Measurements from ENCODE around the gene CACNG7. TPM values are rescaled to one million over a fixed set of nuclear protein-coding genes. Genes with fewer than 3 reads are reported as not detected.

The CACNG7 gene
- polyA plus RNA-seq, 1 donor from 2014 or later, result 27.8 TPM

DNA sequence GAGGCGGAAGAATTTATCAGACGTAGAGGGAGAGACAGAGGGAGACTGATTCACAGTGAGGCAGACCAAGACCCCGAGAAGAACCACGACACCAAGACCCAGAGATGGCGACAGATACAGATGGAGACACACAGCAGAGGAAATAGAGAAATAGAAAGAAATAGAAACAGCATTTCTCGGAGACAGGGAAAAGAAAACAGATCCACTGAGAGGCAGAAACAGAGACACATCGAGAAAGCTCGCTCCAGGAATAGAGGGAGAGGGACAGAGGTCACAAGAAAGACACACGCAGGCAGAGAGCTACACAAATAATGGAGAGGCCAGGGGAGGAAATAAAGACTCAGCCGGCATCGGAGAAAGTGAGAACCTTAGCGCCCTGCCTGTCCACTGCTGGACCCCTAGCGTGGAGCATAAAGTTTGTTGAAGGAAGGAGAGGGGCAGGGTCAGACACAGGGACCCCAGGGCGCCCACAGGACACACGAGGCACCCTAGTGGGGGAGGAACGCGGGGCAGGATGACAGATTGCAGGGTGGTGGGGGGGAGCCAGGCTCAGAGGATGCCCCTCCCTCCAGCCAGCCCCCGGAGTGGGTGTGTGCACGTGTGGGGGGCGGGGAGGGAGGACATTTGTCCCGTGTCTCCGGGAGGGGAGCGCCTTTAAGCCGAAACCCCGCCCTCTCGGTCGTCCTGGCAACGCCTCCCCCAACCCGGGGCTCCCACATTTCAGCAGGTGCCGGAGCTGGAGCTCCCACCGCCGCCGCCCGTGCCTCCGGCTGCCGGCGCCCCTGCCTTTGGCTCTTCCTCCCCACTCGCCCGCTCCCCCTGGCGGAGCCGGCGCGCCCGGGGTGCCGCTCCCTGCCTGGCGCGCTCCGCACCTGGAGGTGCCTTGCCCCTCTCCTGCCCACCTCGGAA is 27.3 kb upstream of the CACNG7 start, which contains the start of gene PRKCG:
PRKCG (plus strand) TSS at position 716 of the 909 bp plus-strand sequence. CDS start 298 bp downstream, outside the sequence.
- Histone ChIP-seq H3K4me3 (ENCODE audit: low read length) (peak within 1 kb of the TSS; percentile 70), H3K9ac (ENCODE audit: low read length) (peak within 1 kb of the TSS; percentile 66), H3K79me2 (replicated peaks; ENCODE audit: insufficient read depth, low read length) (no peaks in the 10 kb centered on the region), H3K27me3 (ENCODE audit: insufficient read depth, low read depth, low read length) (no peaks in the 10 kb centered on the region), H3F3A (ENCODE audit: insufficient read depth, low read length, poor library complexity, severe bottlenecking) (no peaks in the 10 kb centered on the region), H3K27ac (ENCODE audit: low read length) (peak within 1 kb of the TSS; percentile 16), H3K36me3 (ENCODE audit: insufficient read depth, low read length) (no peaks in the 10 kb centered on the region), H3K4me2 (ENCODE audit: low read length) (peak within 1 kb of the TSS; percentile 78), H2AFZ (ENCODE audit: low read depth, low read length) (peak within 1 kb of the TSS; percentile 4), H3K9me2 (ENCODE audit: insufficient read depth, low read length) (no peaks in the 10 kb centered on the region), H3K9me3 (ENCODE audit: low read length) (no peaks in the 10 kb centered on the region), H4K20me1 (ENCODE audit: insufficient read depth) (no peaks in the 10 kb centered on the region)
- no peak for TF ChIP-seq TAF1 (IDR thresholded peaks at IDR 0.05; ENCODE audit: low read depth)
- TF ChIP-seq, protein P1, sequence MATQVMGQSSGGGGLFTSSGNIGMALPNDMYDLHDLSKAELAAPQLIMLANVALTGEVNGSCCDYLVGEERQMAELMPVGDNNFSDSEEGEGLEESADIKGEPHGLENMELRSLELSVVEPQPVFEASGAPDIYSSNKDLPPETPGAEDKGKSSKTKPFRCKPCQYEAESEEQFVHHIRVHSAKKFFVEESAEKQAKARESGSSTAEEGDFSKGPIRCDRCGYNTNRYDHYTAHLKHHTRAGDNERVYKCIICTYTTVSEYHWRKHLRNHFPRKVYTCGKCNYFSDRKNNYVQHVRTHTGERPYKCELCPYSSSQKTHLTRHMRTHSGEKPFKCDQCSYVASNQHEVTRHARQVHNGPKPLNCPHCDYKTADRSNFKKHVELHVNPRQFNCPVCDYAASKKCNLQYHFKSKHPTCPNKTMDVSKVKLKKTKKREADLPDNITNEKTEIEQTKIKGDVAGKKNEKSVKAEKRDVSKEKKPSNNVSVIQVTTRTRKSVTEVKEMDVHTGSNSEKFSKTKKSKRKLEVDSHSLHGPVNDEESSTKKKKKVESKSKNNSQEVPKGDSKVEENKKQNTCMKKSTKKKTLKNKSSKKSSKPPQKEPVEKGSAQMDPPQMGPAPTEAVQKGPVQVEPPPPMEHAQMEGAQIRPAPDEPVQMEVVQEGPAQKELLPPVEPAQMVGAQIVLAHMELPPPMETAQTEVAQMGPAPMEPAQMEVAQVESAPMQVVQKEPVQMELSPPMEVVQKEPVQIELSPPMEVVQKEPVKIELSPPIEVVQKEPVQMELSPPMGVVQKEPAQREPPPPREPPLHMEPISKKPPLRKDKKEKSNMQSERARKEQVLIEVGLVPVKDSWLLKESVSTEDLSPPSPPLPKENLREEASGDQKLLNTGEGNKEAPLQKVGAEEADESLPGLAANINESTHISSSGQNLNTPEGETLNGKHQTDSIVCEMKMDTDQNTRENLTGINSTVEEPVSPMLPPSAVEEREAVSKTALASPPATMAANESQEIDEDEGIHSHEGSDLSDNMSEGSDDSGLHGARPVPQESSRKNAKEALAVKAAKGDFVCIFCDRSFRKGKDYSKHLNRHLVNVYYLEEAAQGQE (IDR thresholded peaks at IDR 0.05; ENCODE audit: borderline replicate concordance), result peak; percentile 4
- peak; percentile 55 for TF ChIP-seq RAD21 (conservative IDR thresholded peaks at IDR 0.05)
- TF ChIP-seq, protein P2, sequence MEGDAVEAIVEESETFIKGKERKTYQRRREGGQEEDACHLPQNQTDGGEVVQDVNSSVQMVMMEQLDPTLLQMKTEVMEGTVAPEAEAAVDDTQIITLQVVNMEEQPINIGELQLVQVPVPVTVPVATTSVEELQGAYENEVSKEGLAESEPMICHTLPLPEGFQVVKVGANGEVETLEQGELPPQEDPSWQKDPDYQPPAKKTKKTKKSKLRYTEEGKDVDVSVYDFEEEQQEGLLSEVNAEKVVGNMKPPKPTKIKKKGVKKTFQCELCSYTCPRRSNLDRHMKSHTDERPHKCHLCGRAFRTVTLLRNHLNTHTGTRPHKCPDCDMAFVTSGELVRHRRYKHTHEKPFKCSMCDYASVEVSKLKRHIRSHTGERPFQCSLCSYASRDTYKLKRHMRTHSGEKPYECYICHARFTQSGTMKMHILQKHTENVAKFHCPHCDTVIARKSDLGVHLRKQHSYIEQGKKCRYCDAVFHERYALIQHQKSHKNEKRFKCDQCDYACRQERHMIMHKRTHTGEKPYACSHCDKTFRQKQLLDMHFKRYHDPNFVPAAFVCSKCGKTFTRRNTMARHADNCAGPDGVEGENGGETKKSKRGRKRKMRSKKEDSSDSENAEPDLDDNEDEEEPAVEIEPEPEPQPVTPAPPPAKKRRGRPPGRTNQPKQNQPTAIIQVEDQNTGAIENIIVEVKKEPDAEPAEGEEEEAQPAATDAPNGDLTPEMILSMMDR (IDR thresholded peaks at IDR 0.05; ENCODE audit: poor library complexity, severe bottlenecking), result peak; percentile 69
- peak; percentile 68 for TF ChIP-seq SMC3 (conservative IDR thresholded peaks at IDR 0.05; ENCODE audit: poor library complexity)
- no peak for TF ChIP-seq EZH2 (IDR thresholded peaks at IDR 0.05; ENCODE audit: borderline replicate concordance, insufficient read depth, low read length, poor library complexity, severe bottlenecking)

DNA sequence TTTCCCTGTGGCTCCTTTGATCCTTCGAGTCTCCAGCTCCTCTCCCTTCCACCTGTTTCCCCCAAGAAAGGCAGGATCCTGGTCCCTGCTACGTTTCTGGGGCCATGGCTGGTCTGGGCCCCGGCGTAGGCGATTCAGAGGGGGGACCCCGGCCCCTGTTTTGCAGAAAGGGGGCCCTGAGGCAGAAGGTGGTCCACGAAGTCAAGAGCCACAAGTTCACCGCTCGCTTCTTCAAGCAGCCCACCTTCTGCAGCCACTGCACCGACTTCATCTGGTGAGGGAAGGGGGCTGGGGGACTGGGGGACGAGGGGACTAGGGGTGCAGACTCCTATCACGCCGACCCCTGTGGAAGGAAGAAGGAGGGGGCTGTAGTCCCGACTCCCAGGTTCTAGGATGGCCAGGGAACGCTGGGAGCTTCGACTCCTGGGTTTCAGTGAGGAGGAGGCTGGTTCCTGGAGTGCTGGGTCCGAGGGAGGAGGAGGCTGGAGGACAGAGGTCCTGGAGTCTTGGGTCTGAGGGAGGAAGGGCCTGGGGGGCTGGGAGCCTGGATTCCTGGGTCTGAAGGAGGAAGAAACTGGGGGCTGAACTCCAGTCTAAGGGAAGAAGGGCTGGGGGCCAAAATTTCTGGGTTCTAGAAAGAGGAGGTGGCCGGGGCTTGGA is 26.6 kb upstream of the CACNG7 start:
- Histone ChIP-seq H3K4me3 (ENCODE audit: low read length) (peak overlapping the region; percentile 70), H3K27me3 (ENCODE audit: insufficient read depth, low read depth, low read length) (no peaks in the 10 kb centered on the region), H3K27ac (ENCODE audit: low read length) (no peak overlapping the region), H3K9me2 (ENCODE audit: insufficient read depth, low read length) (no peaks in the 10 kb centered on the region), H4K20me1 (ENCODE audit: insufficient read depth) (no peaks in the 10 kb centered on the region), H3F3A (ENCODE audit: insufficient read depth, low read length, poor library complexity, severe bottlenecking) (no peaks in the 10 kb centered on the region), H3K9ac (ENCODE audit: low read length) (peak overlapping the region; percentile 66), H2AFZ (ENCODE audit: low read depth, low read length) (no peak overlapping the region), H3K4me2 (ENCODE audit: low read length) (peak overlapping the region; percentile 78), H3K9me3 (ENCODE audit: low read length) (no peaks in the 10 kb centered on the region), H3K36me3 (ENCODE audit: insufficient read depth, low read length) (no peaks in the 10 kb centered on the region), H3K79me2 (replicated peaks; ENCODE audit: insufficient read depth, low read length) (no peaks in the 10 kb centered on the region)
- TF ChIP-seq POLR2AphosphoS5 (IDR thresholded peaks at IDR 0.05), result no peak
- no peak for TF ChIP-seq SMC3 (conservative IDR thresholded peaks at IDR 0.05; ENCODE audit: poor library complexity)
- TF ChIP-seq, protein P2 (IDR thresholded peaks at IDR 0.05; ENCODE audit: poor library complexity, severe bottlenecking), result peak; percentile 28
- TF ChIP-seq, protein P1 (IDR thresholded peaks at IDR 0.05; ENCODE audit: borderline replicate concordance), result no peak
- no peak for TF ChIP-seq EP300 (conservative IDR thresholded peaks at IDR 0.05; ENCODE audit: poor library complexity, severe bottlenecking)
- no peak for TF ChIP-seq RAD21 (conservative IDR thresholded peaks at IDR 0.05)
- TF ChIP-seq TAF1 (IDR thresholded peaks at IDR 0.05; ENCODE audit: low read depth), result no peak
- TF ChIP-seq MXI1 (conservative IDR thresholded peaks at IDR 0.05; ENCODE audit: poor library complexity, severe bottlenecking), result no peak
- no peak for TF ChIP-seq EZH2 (IDR thresholded peaks at IDR 0.05; ENCODE audit: borderline replicate concordance, insufficient read depth, low read length, poor library complexity, severe bottlenecking)
